ENCODE data around the gene CALY.

CALY gene

GRCh38 chr10:133316266-133316665, 20.4 kb downstream of the CALY start:
- TF ChIP-seq CTCF (IDR thresholded peaks at IDR 0.05), result no peak

- no peak for TF ChIP-seq CTCF (IDR thresholded peaks at IDR 0.05)
Measured at GRCh38 chr10:133315847-133316246, 20.8 kb downstream of the CALY start.

GRCh38 chr10:133314911-133315310, 21.8 kb downstream of the CALY start:
- no peak for TF ChIP-seq CTCF (IDR thresholded peaks at IDR 0.05)

- no peak for TF ChIP-seq CTCF (IDR thresholded peaks at IDR 0.05)
Measured at GRCh38 chr10:133313192-133313591, 23.5 kb downstream of the CALY start.

- no peak for TF ChIP-seq CTCF (IDR thresholded peaks at IDR 0.05)
Measured at GRCh38 chr10:133312769-133313145, 23.9 kb downstream of the CALY start.

- no peak for TF ChIP-seq CTCF (IDR thresholded peaks at IDR 0.05)
Measured at GRCh38 chr10:133312016-133312768, 24.5 kb downstream of the CALY start.

GRCh38 chr10:133311570-133311969, 25.1 kb downstream of the CALY start:
- TF ChIP-seq CTCF (IDR thresholded peaks at IDR 0.05), result no peak

GRCh38 chr10:133310789-133311188, 25.9 kb downstream of the CALY start:
- TF ChIP-seq CTCF (IDR thresholded peaks at IDR 0.05), result no peak

Measured in LNCAP (cell line).